Lung (tissue), 12 donors: ENCODE results near the gene FHOD3. TPM values are rescaled to one million over a fixed set of nuclear protein-coding genes. Genes with fewer than 3 reads are reported as not detected.
A peak's percentile ranks its signal among the peaks of the same experiment; 100 is the strongest.

Experiments
- ATAC-seq: fragments of 200-7000 bp; cut with Tn5 transposase; one replicate; pipeline ENCODE4 v1.9.1; 2020; ENCODE audit warnings: moderate number of reproducible peaks; ENCODE audit not compliant: insufficient read depth, low FRiP score
- DNase-seq, 3 donors: peaks; one replicate each; pipeline ENCODE4 v3.0.0-alpha.2; 2013 to 2017
- H3K27ac ChIP-seq, 2 donors: one replicate each; pipeline ENCODE4 v1.5.1; 2013; ENCODE audit warnings: mild to moderate bottlenecking in 2 of 2, moderate library complexity in 2 of 2, control low read depth in 1 of 2, inconsistent platforms in 1 of 2, low read depth in 1 of 2, low read length in 1 of 2
- H3K27me3 ChIP-seq, 3 donors: one replicate each; pipeline ENCODE4 v1.5.1; 2013; ENCODE audit warnings: low read length in 2 of 3; ENCODE audit not compliant: control insufficient read depth in 3 of 3, insufficient read depth in 3 of 3
- H3K36me3 ChIP-seq, 4 donors: one replicate each; pipeline ENCODE4 v1.5.1; 2013; ENCODE audit warnings: low read length in 4 of 4, mild to moderate bottlenecking in 1 of 4, moderate library complexity in 1 of 4; ENCODE audit not compliant: control insufficient read depth in 4 of 4, insufficient read depth in 4 of 4
- H3K4me1 ChIP-seq, 5 donors: one replicate each; pipeline ENCODE4 v1.5.1; 2013; ENCODE audit warnings: low read length in 5 of 5, mild to moderate bottlenecking in 2 of 5, moderate library complexity in 1 of 5; ENCODE audit not compliant: control insufficient read depth in 5 of 5, insufficient read depth in 5 of 5
- H3K4me3 ChIP-seq: one replicate; pipeline ENCODE4 v1.5.1; 2013; ENCODE audit warnings: mild to moderate bottlenecking, control low read depth, moderate library complexity
- H3K9ac ChIP-seq, 2 donors: one replicate each; pipeline ENCODE4 v1.5.1; 2013; ENCODE audit warnings: low read length in 2 of 2, control low read depth in 1 of 2; ENCODE audit not compliant: insufficient read depth in 1 of 2
- H3K9me3 ChIP-seq, 4 donors: one replicate each; pipeline ENCODE4 v1.5.1; 2013; ENCODE audit warnings: low read length in 3 of 4, mild to moderate bottlenecking in 1 of 4, moderate library complexity in 1 of 4; ENCODE audit not compliant: control insufficient read depth in 4 of 4, insufficient read depth in 3 of 4
- WGBS, 2 donors: extraction: QIAGEN DNeasy Blood & Tissue Kit; methylation state at CpG; one replicate each; pipeline ENCODE4 v1.1.7; 2013; 5-methylcytosine and 5-hydroxymethylcytosine counted together
- polyA plus RNA-seq, 2 donors: library from polyadenylated mRNA; stranded (reverse); fragments of 200-250 nt; gene quantifications; one replicate each; pipeline ENCODE4 v1.2.1, GENCODE V29; 2013
- total RNA-seq, 2 donors: library from RNA; depleted of rRNA in 1 of 2; stranded (reverse); fragments of >200 nt in 1 of 2; gene quantifications; one replicate each; pipeline ENCODE4 v1.2.1, GENCODE V29; 2014 to 2021
- TF ChIP-seq, protein P1 (sequence below): IDR thresholded peaks from 2 replicates; pipeline ENCODE4 v1.5.1; 2012; ENCODE audit warnings: mild to moderate bottlenecking; ENCODE audit errors: control extremely low read depth, extremely low read depth
- donor health status: control.
- donor health status: control.
- donor health status: Bipolar disorder and iron deficiency.
- donor health status: healthy.
- donor health status: DM: yes; HTN: yes; CAD: no.

Gene FHOD3
- total and polyA plus RNA-seq, 4 donors: 1.0 to 7.4 (median 2.9) TPM

DNA sequence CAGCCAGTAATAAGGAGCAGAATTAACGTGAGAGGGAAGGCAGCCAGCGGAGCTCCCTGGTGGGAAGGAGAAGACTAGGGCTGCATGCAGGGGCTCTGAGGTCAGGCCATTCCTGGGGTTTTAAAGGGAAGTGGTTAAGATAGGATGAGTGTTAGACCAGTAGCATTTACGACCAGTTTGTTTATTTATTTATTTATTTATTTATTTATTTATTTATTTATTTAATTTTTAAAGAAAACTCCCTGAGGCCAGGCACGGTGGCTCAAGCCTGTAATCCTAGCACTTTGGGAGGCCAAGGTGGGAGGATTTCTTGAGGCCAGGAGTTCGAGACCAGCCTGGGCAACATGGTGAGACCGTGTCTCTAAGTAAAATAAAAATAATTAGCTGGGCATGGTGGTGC is 152.8 kb downstream of the FHOD3 start:
- no peak overlapping the region for H3K4me3 ChIP-seq
- ATAC-seq (no peak), DNase-seq (no peak)
- H3K36me3 ChIP-seq: no peaks in the 10 kb centered on the region
- peaks cover 0 to 21% (median 0%) of the 10 kb centered on the region in 5 donors for H3K4me1 ChIP-seq
- no peak overlapping the region for H3K9ac ChIP-seq
- WGBS, 2 donors: 77 to 78% methylated on average over 6 of the region's 6 CpGs
- no peak overlapping the region for H3K27ac ChIP-seq
- TF ChIP-seq, protein P1, sequence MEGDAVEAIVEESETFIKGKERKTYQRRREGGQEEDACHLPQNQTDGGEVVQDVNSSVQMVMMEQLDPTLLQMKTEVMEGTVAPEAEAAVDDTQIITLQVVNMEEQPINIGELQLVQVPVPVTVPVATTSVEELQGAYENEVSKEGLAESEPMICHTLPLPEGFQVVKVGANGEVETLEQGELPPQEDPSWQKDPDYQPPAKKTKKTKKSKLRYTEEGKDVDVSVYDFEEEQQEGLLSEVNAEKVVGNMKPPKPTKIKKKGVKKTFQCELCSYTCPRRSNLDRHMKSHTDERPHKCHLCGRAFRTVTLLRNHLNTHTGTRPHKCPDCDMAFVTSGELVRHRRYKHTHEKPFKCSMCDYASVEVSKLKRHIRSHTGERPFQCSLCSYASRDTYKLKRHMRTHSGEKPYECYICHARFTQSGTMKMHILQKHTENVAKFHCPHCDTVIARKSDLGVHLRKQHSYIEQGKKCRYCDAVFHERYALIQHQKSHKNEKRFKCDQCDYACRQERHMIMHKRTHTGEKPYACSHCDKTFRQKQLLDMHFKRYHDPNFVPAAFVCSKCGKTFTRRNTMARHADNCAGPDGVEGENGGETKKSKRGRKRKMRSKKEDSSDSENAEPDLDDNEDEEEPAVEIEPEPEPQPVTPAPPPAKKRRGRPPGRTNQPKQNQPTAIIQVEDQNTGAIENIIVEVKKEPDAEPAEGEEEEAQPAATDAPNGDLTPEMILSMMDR: no peak
- peaks cover 0 to 8% (median 0%) of the 10 kb centered on the region in 3 donors for H3K27me3 ChIP-seq
- H3K9me3 ChIP-seq: peaks cover 0 to 3% (median 0%) of the 10 kb centered on the region in 4 donors

DNA sequence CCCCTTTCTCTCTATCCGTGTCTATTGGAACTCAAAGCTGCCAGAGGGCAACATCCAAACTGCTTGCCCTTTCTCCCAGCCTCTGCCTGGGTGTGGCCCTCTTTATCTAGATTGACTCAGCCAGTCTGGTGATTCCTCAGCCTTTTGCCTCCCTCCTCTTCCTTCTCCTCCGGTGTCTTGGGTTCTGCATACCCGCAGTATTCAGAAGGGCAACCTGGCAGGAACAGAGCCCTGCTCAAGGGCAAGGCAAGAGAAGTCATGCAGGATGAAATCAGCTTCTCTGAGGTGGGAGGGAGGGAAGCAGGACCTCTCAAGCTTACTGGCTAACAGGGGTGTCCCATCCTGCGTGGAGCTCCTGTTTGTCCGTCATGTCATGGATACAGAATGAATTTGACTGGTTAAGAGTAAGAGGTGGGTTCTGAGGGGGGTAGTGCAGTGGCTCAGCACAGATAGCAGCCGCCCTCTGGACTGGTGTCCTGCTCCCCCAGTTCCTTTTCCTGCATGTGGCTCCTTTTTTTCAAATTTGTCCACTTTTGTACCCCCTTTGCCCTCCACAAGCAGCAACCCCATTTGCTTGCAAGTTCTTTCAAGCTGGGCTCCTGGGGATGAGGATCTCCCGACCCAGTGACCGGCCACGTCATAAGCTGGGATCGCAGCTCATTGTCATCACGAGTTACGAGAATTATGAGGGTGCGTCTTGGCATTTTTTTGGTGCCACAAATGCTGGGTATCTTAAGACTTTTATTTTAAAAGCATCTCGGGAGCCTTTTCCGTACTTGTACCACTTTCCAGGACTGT is 154.1 kb downstream of the FHOD3 start:
- Histone ChIP-seq H3K9me3 (peaks cover 0 to 5% (median 0%) of the 10 kb centered on the region in 4 donors), H3K27me3 (peaks cover 0 to 8% (median 0%) of the 10 kb centered on the region in 3 donors), H3K9ac (no peak overlapping the region), H3K4me3 (no peak overlapping the region), H3K4me1 (peaks cover 0 to 18% (median 0%) of the 10 kb centered on the region in 5 donors), H3K36me3 (no peaks in the 10 kb centered on the region), H3K27ac (peak overlapping the region in 1 of 2 donors; percentile 30)
- no peak for ATAC-seq
- WGBS, 2 donors: 89 to 92% methylated on average over 15 of the region's 15 CpGs
- TF ChIP-seq, protein P1: no peak
- no peak for DNase-seq

DNA sequence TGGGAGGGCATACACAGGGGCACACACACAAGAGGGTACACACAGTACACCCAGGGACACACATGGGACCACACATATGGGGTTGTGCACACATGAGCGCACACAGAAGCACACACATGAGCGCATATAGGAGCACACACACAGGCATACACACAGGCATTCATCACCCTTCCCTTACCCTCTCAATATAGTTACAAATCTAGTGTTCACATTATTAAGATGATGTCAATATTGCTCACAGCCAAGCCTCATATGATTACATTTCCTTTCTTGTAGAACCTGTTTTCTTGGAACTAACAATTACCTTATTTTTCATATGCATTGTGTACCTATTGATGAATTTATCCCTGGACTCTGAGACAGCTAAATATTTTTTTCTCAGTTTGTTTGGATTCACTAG is 156.7 kb downstream of the FHOD3 start:
- H3K36me3 ChIP-seq: no peaks in the 10 kb centered on the region
- peaks cover 0 to 8% (median 0%) of the 10 kb centered on the region in 3 donors for H3K27me3 ChIP-seq
- ATAC-seq: no peak
- H3K27ac ChIP-seq: no peak overlapping the region
- H3K4me1 ChIP-seq: peaks cover 0 to 17% (median 0%) of the 10 kb centered on the region in 5 donors
- no peak overlapping the region for H3K9ac ChIP-seq
- H3K4me3 ChIP-seq: no peak overlapping the region
- 95 to 98% methylated on average over 2 of the region's 2 CpGs for WGBS, 2 donors
- no peak for DNase-seq
- peaks cover 0 to 5% (median 0%) of the 10 kb centered on the region in 4 donors for H3K9me3 ChIP-seq
- TF ChIP-seq, protein P1: no peak
